ENCODE data around the gene P2RX3.

Gene P2RX3

DNA sequence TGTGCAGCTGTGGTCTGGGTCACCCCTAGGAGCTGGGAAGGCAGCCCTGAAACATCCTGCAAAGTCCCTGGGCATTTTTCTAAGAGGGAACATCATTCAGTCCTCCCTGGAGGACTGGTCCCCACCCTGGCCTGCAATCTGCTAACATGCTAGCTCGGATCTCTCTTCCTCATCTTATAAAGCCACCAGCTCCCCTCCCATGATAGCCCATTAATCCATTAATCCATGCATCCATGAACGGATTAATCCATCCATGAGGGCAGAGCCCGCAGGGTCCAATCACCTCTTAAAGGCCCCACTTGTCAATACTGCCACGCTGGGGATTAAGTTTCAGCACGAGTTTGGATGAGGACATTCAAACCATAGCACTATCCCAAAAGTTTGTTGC lies 30.7 kb downstream of the P2RX3 start:
- no peak for DNase-seq (ENCODE audit: low read depth in 4 of 4, low spot score in 1 of 4)

DNA sequence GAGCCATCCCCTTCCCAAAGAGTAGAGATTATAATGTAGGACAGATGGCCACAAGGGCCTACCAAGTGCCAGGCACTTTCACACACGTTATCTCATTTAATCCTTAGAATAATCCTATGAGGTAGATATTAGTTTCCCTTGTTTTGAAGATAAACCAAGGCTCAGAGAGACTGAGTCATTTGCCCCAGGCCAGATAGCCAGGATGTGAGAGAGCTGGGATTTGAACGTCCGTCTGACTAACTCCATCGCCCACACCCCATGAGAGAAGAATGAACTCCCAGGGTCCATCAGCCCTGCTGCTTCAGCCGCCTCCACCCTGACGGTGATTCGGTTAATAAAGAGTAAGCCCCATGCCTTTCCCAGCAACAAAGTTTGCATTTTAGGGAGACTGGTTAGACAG lies 32.1 kb downstream of the P2RX3 start:
- DNase-seq (ENCODE audit: low read depth in 4 of 4, low spot score in 1 of 4), result no peak

DNA sequence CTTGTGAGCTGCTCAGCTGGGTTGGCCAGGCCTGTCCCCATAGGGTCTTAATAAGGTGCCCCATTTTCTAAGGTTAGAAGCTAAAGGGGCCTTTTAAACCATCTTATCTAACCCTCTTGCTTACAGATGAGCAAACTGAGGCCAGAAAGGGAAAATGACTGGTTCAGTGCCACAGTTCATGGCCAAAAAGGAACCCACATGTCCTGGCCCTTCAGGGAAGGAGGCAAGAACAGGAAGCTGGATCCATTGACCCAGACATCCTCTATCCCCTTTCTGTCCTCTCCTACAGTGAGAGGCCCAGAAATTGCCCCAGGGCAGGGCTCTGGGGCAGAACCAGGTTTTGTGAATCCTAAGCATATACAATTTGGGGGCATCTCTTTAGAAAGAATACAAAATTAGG lies 32.8 kb downstream of the P2RX3 start:
- DNase-seq (ENCODE audit: low read depth in 4 of 4, low spot score in 1 of 4), result no peak

DNA sequence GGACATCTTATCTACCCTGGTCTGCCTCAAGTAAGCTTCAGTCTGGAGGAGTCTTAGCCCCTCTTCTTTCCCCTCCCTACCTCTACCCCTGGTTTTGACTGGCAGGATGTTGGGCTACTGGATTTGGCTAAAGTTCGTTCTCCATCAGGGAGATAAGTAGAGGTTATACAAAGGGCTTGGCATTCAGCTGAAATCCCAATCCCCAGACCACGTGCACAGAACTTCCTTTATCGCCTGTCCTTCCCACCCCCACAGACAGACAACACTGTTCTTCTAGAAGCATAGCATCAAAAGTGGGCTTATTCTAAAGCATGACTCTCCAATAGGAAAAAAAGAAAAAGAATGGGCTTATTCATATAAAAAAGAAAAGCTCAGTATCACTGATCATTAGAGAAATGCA lies 35.0 kb downstream of the P2RX3 start:
- DNase-seq (ENCODE audit: low read depth in 4 of 4, low spot score in 1 of 4), result no peak

DNA sequence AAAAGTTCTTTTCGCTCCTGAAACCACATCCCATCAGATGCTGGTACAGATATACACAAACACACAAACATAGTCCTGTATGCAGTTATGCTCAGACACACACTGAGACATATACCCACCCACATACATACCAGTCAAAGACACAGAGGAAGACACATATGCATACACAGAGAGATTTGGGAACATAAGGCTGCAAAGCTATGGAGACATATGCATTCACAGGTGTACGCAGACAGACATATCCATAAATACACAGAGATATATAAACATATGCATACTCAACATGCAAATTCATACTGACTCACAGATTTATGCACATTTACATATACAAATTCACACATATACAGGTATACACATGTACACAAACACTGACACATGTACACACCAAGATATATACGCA lies 36.8 kb downstream of the P2RX3 start:
- no peak for DNase-seq (ENCODE audit: low read depth in 4 of 4, low spot score in 1 of 4)

DNA sequence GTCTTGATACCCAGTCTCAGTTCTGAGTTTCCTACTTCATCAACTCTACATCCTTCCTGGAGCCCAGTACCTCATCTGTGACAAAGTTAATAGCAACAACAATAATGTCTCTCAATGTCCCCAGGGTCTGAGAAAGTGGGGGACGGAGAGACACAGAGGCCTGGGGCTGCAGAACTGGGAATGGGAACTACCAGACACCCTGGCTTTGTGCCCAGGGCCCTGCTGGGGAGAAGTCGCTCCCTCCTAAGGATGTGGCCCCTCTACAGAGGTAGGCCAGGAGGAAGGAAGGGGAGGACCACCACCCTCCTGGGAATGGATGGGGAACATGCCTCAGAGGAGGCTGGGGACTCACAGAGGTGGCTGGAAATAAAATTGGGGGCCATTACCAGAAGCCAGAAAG lies 37.3 kb downstream of the P2RX3 start:
- DNase-seq (ENCODE audit: low read depth in 4 of 4, low spot score in 1 of 4), result no peak

DNA sequence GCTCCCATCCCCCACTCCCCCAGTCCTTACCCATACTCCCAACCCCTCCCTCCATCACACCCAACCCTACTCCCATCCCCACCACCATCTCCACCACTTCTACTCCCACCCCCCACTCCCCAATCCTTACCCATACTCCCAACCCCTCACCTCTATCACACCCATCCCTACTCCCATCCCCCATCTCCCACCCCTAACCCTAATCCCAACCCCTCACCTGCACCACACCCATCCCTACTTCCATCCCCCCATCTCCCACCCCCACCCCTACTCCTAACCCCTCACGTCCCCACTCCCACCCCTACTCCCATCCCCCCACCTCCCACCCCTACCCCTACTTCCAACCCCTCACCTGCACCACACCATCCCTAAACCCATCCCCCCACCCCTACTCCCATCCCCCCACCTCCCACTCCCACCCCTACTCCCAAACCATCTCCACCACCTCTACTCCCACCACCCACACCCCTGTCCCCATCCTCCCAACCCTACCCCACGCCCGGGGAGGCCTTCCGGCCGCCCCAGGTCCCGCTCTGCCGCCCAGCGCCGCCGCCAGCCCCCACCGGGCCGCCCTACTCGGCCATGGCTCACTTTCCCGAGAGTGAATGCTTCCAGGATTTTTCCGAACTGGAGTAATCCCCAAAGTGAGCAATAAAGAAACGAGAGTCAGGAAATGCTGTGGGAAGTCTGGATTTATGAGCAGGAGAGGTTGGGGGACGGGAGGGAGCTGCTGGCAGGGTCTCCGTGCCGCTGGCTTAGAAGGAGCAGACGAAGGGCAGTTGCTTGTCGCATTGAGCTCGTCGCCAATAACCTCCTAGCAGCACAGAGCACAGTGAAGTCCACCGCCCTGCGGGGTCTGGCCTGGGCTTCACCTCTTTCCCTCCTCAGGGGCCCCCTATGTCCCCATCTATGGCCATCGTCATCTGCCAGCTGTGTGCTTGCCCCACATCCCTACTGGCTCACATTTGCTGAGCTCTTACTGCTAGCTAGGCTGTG lies 38.2 kb downstream of the P2RX3 start:
- DNase-seq (ENCODE audit: low read depth in 4 of 4, low spot score in 1 of 4), result no peak

DNA sequence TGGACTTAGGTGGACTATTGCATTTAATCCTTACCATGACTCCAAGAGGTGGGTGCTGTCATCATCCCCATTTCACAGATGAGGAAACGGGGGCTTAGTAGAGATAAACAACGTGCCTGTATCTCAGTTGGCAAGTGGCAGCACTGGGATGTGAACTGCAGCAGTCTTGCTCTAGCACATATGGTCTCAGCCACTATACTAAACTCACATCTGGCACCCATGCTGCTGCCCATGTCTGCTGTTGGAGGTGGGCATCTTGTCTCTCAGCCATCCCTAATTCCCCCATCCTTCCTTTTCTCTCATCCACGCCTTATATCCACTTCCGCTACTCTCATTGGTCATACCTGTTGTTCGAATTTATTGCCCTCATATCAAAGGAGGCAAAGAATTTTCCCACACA lies 39.0 kb downstream of the P2RX3 start:
- DNase-seq (ENCODE audit: low read depth in 4 of 4, low spot score in 1 of 4), result no peak

DNA sequence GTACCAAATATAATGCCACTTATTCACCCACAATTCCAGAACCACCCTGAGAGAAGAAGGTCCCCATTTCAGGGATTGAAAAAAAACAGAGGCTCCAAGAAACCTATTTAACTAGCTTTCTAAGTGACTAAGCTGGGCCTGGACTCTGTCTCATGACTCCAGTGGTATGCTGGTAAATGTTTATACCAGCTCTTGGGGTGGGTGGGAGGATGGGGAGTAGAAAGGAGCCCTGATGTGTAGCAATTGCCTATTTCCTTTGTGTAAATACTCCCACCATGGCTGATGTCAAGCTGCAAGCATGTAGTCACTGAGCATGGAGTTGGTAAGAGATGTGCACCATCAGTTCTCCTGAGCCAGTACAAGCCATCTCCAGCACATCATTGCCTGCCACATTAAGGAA lies 40.0 kb downstream of the P2RX3 start:
- DNase-seq (ENCODE audit: low read depth in 4 of 4, low spot score in 1 of 4), result no peak

DNA sequence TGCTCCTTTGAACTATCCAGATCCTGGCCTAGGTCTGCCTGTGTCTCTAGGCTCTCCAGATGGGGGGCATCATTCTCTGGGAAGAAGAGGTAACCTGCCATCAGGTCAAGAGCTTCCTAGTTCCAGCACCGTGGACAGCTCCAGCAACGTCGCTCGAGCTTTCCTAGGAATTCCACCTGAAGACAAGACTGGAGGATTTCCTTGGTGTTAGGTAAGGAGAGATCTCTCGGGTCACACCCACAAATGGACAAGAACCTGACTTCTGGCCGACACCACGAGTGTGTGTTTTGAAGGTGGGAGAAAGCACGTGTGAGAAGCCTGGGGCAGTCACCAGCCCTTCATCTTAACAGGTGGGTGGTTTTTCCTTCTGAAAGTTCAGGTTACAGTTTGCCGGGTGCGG lies 41.6 kb downstream of the P2RX3 start:
- no peak for DNase-seq (ENCODE audit: low read depth in 4 of 4, low spot score in 1 of 4)

DNA sequence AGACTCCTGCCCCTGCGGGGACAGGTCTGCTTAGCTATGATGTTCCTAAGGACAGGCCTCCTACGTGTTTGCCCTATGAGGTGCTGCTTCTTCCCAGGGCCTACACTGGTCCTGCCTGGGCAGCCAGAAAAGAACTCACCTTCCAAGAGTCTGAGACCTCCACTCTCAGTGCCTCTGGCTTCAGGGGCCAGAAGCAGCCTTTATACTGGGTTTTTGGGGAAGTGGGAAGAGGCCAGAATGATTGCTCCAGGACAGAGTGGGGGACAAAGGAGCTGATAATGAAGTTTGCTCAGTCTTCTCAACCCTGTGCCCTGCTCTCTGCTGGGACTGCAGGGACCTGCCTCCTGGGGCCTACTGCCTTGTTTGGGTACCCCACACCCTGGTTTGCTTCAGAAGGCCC lies 42.8 kb downstream of the P2RX3 start, which contains the start of gene PRG3:
Gene PRG3 (minus strand): TSS at position 176 of the 400 bp plus-strand sequence. CDS start 442 bp downstream, outside the sequence.
- DNase-seq (ENCODE audit: low read depth in 4 of 4, low spot score in 1 of 4), result no peak

DNA sequence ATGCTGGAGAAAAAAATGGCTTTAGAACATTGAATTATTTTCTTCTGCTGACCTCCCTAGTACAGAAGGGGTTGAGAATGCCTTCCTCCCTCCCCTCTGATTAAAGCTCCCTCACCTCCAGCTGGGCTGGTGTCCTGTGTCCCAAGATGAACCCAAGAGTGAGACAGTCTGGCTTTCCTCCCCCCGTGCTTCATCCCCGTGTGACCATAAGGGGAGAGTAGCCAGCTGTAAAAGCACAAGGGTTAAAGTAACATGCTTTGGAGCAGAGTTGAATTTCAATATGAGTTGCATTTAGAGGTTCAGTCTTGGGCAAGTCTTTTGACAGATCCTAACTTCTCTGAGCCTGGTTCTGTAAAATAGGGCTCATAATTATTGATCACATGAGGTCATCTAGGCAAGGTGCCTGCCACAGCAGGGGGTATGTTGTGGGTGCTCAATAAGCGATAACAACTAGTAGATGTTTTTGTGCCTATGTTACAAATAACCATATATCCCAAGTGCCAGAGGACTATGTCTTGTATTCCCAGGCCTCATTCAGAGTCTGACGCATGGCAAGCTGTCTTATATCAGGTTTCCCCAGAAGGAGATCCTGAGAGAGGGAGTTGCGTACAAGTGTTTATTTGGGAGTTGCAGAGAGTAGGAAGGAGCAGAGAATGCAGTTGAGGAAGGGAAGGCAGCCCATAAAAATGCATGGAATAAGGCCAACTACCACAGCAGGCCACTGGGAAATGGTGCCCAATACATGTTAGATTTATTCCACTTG lies 48.2 kb downstream of the P2RX3 start:
- DNase-seq (ENCODE audit: low read depth in 4 of 4, low spot score in 1 of 4), result no peak

DNA sequence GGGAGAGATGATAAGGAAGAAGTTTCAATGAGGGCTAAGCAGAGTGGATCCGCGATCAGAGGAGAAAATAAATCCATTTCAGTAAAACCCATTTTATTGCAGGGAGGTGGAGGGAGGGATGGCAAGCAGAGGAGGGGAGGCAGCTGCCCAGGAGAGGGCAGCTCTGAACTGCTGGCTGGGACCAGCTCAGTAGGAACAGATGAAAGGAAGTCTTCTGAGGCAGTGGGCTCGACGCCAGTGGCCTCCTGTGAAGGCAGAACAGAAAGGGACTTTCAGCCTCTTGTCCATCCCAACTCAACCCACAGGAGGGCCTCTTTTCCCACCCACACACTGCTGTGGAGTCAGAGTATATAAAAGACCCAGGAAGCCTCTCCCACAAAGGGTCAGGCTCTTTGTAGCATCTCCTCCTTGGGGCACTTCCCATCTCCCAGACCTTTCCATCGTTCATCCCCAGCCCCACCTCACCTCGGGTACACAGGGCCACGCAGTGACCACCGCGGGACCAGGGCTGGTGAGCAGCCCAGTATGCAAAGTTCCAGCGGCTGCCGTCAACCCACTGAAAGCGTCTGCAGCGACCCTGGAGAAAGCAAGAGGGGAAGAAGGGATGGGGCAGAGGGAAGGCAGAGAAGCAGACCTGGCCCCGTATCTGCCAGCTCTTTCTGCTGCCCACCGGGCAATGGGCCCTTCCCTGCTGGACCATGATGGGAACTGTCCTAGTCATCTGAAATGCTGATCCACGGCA lies 49.3 kb downstream of the P2RX3 start:
- DNase-seq (ENCODE audit: low read depth in 4 of 4, low spot score in 1 of 4), result no peak

DNA sequence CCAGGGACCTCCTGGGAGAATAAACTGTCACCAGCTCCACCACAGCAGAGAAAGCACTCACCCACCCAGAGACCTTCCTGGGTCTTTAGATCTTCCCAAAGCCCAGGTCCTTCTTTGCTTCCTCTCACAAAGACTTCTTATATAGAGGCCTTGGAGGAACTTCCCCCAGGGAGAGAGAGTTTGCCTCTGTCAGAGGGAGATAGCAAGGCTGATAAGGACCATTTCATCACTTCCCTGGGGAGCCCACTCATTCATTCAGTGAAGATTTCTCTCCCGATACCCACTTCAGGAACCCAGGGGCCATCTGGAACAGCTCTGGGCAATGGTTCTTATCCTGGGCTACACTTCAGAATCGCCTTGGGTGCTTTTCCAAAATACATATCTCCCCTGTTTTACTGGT lies 52.4 kb downstream of the P2RX3 start, which contains the start of gene PRG2:
Gene PRG2 (minus strand): TSS at position 116 of the 400 bp plus-strand sequence. CDS start 706 bp downstream, outside the sequence.
- DNase-seq (ENCODE audit: low read depth in 4 of 4, low spot score in 1 of 4), result no peak

DNA sequence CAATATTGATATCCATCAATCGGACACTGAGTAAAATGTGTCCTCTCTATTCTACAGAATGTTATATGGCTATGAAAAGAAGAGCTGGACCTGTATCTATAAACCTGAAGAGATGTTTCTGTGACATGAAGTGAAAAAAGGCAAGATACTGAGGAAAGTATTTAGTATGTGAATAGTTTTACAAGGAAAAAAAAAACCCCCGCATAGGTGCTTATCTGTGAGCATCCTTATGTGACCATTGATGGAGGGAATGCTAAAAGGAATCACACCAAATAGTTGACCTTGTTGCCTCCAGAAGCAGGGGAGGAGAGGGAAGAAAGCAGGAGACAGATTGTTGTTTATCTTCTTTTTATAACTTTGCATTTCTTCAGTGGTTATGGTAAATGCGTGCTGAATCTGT lies 53.0 kb downstream of the P2RX3 start:
- DNase-seq (ENCODE audit: low read depth in 4 of 4, low spot score in 1 of 4), result no peak

DNA sequence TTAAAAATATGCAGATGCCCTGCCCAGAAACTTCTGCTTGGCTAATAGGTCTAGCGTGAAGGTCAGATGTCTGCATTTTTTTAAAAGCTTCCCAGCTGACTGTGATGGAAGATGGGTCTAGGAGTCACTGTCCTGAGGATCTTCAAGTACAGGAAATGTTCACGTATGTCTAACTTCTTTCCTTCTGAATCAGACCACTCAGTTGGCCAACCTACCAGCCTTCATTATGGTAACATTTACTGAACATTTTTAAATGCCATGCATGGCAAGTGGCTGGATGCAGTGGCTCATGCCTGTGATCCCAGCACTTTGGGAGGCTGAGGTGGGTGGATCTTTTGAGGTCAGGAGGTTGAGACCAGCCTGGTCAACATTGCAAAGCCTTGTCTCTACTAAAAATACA lies 53.4 kb downstream of the P2RX3 start:
- no peak for DNase-seq (ENCODE audit: low read depth in 4 of 4, low spot score in 1 of 4)

DNA sequence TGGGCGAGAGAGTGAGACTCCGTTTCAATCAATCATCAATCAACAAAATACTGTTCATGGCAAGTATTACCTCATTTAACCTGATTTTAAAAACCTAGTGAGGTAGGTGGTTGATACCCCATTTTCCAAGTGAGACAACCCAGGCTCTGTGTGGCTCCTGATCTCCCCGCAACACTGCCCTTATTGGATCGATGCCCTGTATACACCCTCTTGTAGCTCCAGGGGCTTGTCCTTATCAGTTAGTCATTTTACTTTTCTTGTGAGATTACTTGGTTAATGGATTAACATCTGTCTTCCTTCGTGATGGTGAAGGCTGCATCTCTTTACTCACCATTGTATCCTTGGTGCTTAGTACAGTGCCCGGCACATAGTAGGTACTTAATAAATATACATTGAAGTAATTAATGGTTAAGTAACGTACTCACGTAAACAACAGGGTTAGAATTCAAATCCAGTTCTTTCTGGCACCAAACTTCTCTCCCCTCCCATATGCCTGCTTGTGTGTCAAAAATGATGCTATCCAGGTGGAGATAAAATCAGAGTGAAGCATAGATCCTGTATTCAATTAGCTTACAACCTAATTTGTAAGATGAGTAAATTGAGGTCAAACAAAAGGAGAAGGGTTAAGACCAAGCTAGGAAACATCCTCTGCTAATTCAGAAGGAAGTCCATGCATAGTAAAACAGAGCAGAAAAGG lies 54.1 kb downstream of the P2RX3 start:
- DNase-seq (ENCODE audit: low read depth in 4 of 4, low spot score in 1 of 4), result no peak

DNA sequence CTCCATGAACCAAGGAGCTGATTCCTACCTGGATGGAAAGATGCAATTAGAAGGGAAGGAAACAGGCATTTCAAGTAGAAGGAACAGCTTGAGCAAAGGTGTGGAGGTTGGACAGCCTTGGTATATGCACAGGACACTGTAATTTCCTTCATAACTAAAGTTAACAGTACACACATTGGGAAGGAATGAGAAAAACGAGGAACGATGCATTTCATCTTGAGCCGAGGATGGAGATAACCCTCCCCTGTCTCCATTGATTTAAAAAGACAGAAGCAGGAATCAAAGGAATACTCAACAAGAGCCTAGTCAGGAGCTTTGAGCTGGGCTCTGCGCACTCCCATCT lies 54.6 kb downstream of the P2RX3 start:
- DNase-seq (ENCODE audit: low read depth in 4 of 4, low spot score in 1 of 4), result no peak

DNA sequence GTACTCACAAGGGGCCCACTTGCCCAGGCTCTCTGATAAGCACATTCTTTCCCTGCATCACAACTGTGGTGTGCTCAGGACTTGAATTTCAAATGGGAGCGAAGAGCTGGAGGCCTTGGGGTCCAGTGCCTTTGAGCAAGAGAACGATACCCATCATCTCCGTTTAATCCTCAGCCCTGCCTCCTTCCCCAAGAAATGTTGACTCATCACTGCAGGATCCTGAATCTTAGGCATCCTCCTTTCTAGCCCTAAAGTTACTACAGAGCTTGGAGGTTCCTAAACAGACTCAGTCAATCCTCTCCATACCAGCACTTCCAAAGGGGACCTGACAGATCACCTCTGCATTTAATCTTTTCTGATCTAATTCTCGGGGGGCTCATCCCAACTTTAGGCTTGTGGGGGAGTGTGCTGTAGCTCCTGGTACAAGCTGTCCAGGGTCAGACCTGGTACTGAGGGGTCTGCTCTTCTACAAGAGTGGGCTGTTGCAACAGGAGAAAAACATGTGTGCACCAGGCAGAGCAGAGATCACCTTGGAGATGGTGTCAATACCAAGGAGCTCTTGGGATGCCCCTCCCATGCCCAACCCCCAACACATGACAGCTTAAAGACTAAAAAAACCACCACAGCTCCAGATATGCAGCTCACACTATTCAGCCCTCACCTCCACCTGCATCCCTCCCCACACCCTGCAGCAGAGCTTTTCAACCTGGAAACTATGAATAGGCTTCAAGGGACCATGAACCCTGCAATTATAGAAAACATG lies 56.2 kb downstream of the P2RX3 start:
- no peak for DNase-seq (ENCODE audit: low read depth in 4 of 4, low spot score in 1 of 4)
